Measurements from ENCODE around the gene NR1H2. TPM values are rescaled to one million over a fixed set of nuclear protein-coding genes. Genes with fewer than 3 reads are reported as not detected.
A peak's percentile ranks its signal among the peaks of the same experiment; 100 is the strongest.

Gene NR1H2
- total and polyA plus RNA-seq, 10 of the 15 experiments (the other 5 are each of a cell fraction or from before 2014, with no cell fraction given), result 0.05 to 54.2 (median 35.1) TPM

GRCh38 chr19:50414864-50415660, 38.8 kb downstream of the NR1H2 start (continued):
- TF ChIP-seq POLR2AphosphoS2 (IDR thresholded peaks at IDR 0.05; ENCODE audit: low read depth, low read length), result no peak; the same call in 1 of the 2 replicates
- no peak for TF ChIP-seq FOS (IDR thresholded peaks at IDR 0.05; ENCODE audit: borderline replicate concordance, extremely low read depth, insufficient read length)
- TF ChIP-seq ZNF384 (IDR thresholded peaks at IDR 0.05; ENCODE audit: borderline replicate concordance, low read depth, low read length), result no peak
- TF ChIP-seq BMI1 (IDR thresholded peaks at IDR 0.05; ENCODE audit: borderline replicate concordance), result no peak
- TF ChIP-seq CBFB (IDR thresholded peaks at IDR 0.05; ENCODE audit: low read depth), result no peak
- no peak for TF ChIP-seq ELK1 (IDR thresholded peaks at IDR 0.05; ENCODE audit: low read depth, low read length)
- TF ChIP-seq ZNF274 (IDR thresholded peaks at IDR 0.05; ENCODE audit: insufficient read depth, insufficient read length), result no peak
- peak; percentile 64 for TF ChIP-seq RAD21 (IDR thresholded peaks at IDR 0.05; ENCODE audit: insufficient read depth, low read depth, low read length)
- TF ChIP-seq EZH2 (IDR thresholded peaks at IDR 0.05; ENCODE audit: borderline replicate concordance, control insufficient read depth, low read depth, low read length), result no peak
- TF ChIP-seq ZNF24 (IDR thresholded peaks at IDR 0.05), result no peak
- peak; percentile 88 for TF ChIP-seq HDGF (IDR thresholded peaks at IDR 0.05)
- no peak for TF ChIP-seq HSF1 (IDR thresholded peaks at IDR 0.05; ENCODE audit: low read depth, low read length)
- TF ChIP-seq PKNOX1 (IDR thresholded peaks at IDR 0.05), result peak; percentile 18; the same call in 1 of the 2 replicates
- no peak for TF ChIP-seq ZBTB11 (CRISPR knock-in tag; IDR thresholded peaks at IDR 0.05)
- no peak for TF ChIP-seq REST (IDR thresholded peaks at IDR 0.05; ENCODE audit: low read depth, low read length)
- TF ChIP-seq SMAD5 (IDR thresholded peaks at IDR 0.05; ENCODE audit: low read depth), result no peak; the same call in 1 of the 2 replicates
- no peak for TF ChIP-seq RAD51 (IDR thresholded peaks at IDR 0.05)
- TF ChIP-seq GATAD2B (conservative IDR thresholded peaks at IDR 0.05; ENCODE audit: low read depth), result peak; percentile 54; the same call in 1 of the 2 replicates
- TF ChIP-seq PAX8 (IDR thresholded peaks at IDR 0.05), result no peak

Data from GM12878 (cell line).